Suprapubic skin (tissue), 4 donors: ENCODE data around the gene BRD9. TPM values are rescaled to one million over a fixed set of nuclear protein-coding genes. Genes with fewer than 3 reads are reported as not detected.

Experiments used
- DNase-seq, 2 donors: peaks; one replicate each; pipeline ENCODE4 v3.0.0-alpha.2; 2019; ENCODE audit warnings: low spot score in 2 of 2
- H3K27ac ChIP-seq: fragments of 200-600 bp; sonication (generic); one replicate; pipeline ENCODE4 v1.5.1; 2019
- H3K27me3 ChIP-seq: fragments of 200-600 bp; sonication (generic); one replicate; pipeline ENCODE4 v1.5.1; 2019
- H3K36me3 ChIP-seq: fragments of 200-600 bp; sonication (generic); one replicate; pipeline ENCODE4 v1.5.1; 2019
- H3K4me1 ChIP-seq: fragments of 200-600 bp; sonication (generic); one replicate; pipeline ENCODE4 v1.5.1; 2019
- H3K4me3 ChIP-seq: fragments of 200-600 bp; sonication (generic); one replicate; pipeline ENCODE4 v1.5.1; 2019; ENCODE audit warnings: mild to moderate bottlenecking
- H3K9me3 ChIP-seq: fragments of 200-600 bp; sonication (generic); one replicate; pipeline ENCODE4 v1.5.1; 2019
- EP300 ChIP-seq: sonication (generic); formaldehyde crosslinking; IDR thresholded peaks from one replicate; pipeline ENCODE4 v1.6.1; 2017; ENCODE audit warnings: antibody characterized with exemption
- POLR2A ChIP-seq, 2 donors: fragments of 450-650 bp; IDR thresholded peaks; one replicate each; pipeline ENCODE4 v1.6.1; 2017; ENCODE audit warnings: antibody characterized with exemption in 2 of 2, mild to moderate bottlenecking in 2 of 2, moderate library complexity in 2 of 2
- POLR2AphosphoS5 ChIP-seq, 3 donors: sonication (generic); formaldehyde crosslinking; IDR thresholded peaks; one replicate each; pipeline ENCODE4 v1.6.1; 2017; ENCODE audit warnings: antibody characterized with exemption in 3 of 3
- WGBS: methylation state at CpG from one replicate; pipeline ENCODE4 v1.1.5; 2018; 5-methylcytosine and 5-hydroxymethylcytosine counted together
- total RNA-seq, 4 donors: library from RNA; depleted of rRNA; stranded (reverse); fragments of >200 nt; gene quantifications; one replicate each; pipeline ENCODE4 v1.1.0, GENCODE V29; 2016
- TF ChIP-seq, protein P1 (sequence below), 2 donors: fragments of 200-600 bp in 1 of 2; fragments of 450-650 bp in 1 of 2; sonication (generic) in 1 of 2; IDR thresholded peaks; one replicate each; pipeline ENCODE4 v1.5.1; 2016 to 2019; ENCODE audit warnings: antibody characterized with exemption in 2 of 2, mild to moderate bottlenecking in 1 of 2, moderate library complexity in 1 of 2

The BRD9 gene
- total RNA-seq, 4 donors from 2014 or later: 25.2 to 73.0 (median 38.8) TPM

DNA sequence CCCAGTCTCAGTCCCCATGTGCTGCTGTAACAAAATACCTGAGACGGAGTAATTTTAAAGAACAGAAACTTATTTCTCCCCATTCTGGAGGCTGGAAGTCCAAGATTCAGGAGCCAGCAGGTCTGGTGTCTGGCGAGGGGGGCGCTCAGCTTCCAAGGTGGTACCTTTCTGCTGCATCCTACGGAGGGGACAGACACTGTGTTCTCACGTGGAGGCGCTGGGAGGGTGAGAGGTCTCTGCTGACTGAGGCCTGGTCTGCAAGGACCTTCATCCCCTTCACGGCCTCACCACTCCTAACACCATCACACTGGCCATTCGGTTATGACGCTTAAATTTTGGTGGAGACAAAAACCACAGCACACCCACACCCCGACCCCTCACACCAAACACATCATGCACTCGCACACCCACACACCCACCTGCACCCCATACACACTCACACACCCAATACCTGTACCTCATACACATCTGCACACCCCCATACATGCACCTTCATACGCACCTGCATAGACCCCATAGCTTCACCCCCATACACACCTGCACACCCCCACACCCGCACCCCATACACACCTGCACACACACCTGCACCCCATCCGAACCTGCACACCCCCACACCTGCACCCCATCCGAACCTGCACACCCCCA lies 32.0 kb downstream of the BRD9 start:
- H3K27ac ChIP-seq: no peak overlapping the region
- WGBS: 97% methylated on average over 15 of the region's 15 CpGs
- no peak overlapping the region for H3K4me3 ChIP-seq
- no peaks in the 10 kb centered on the region for H3K27me3 ChIP-seq
- H3K36me3 ChIP-seq: peaks cover 54% of the 10 kb centered on the region
- no peaks in the 10 kb centered on the region for H3K4me1 ChIP-seq
- TF ChIP-seq EP300 (no peak), POLR2AphosphoS5 (IDR thresholded peaks at IDR 0.05) (no peak), POLR2A (IDR thresholded peaks at IDR 0.05) (no peak)
- TF ChIP-seq, protein P1, sequence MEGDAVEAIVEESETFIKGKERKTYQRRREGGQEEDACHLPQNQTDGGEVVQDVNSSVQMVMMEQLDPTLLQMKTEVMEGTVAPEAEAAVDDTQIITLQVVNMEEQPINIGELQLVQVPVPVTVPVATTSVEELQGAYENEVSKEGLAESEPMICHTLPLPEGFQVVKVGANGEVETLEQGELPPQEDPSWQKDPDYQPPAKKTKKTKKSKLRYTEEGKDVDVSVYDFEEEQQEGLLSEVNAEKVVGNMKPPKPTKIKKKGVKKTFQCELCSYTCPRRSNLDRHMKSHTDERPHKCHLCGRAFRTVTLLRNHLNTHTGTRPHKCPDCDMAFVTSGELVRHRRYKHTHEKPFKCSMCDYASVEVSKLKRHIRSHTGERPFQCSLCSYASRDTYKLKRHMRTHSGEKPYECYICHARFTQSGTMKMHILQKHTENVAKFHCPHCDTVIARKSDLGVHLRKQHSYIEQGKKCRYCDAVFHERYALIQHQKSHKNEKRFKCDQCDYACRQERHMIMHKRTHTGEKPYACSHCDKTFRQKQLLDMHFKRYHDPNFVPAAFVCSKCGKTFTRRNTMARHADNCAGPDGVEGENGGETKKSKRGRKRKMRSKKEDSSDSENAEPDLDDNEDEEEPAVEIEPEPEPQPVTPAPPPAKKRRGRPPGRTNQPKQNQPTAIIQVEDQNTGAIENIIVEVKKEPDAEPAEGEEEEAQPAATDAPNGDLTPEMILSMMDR (IDR thresholded peaks at IDR 0.05): no peak
- H3K9me3 ChIP-seq: no peaks in the 10 kb centered on the region
- DNase-seq: no peak

DNA sequence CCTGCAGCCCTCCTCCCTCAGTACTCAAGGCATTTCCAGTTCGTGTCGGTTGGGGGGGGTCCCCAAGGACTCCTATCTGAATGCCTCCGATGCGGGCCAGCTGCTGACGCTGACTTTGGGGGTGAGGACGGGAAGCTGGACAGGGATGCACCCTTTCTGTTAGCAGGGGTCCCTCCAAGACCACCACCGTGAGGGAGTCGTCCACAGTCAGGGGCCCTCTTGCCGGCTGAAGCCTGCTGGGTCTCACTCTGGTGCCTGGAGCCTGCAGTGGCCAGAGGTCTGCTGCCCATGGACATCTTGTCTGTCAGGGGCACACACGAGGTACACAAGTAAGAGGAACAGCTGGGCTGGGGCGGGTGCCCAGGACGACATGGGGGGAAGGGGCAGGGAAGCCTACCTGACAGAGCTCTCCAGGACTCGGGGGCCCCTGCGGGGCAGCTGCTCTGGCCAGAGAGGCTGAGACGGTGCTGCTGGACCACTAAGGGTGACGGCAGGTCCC lies 32.8 kb downstream of the BRD9 start:
- peaks cover 4% of the 10 kb centered on the region for H3K27me3 ChIP-seq
- peaks cover 46% of the 10 kb centered on the region for H3K36me3 ChIP-seq
- no peaks in the 10 kb centered on the region for H3K4me1 ChIP-seq
- no peaks in the 10 kb centered on the region for H3K9me3 ChIP-seq
- DNase-seq: no peak
- WGBS: 77% methylated on average over 7 of the region's 16 CpGs
- no peak overlapping the region for H3K4me3 ChIP-seq
- no peak overlapping the region for H3K27ac ChIP-seq
- TF ChIP-seq, protein P1 (IDR thresholded peaks at IDR 0.05): no peak
- no peak for TF ChIP-seq POLR2A (IDR thresholded peaks at IDR 0.05)
- TF ChIP-seq POLR2AphosphoS5 (IDR thresholded peaks at IDR 0.05): no peak
- no peak for TF ChIP-seq EP300

- peaks cover 41% of the 10 kb centered on the region for H3K36me3 ChIP-seq
- WGBS: 79% methylated on average over 10 of the region's 16 CpGs
- no peak for TF ChIP-seq POLR2A (IDR thresholded peaks at IDR 0.05)
- no peak for TF ChIP-seq EP300
- no peak for TF ChIP-seq POLR2AphosphoS5 (IDR thresholded peaks at IDR 0.05)
- TF ChIP-seq, protein P1 (IDR thresholded peaks at IDR 0.05): no peak
- no peak for DNase-seq
- no peaks in the 10 kb centered on the region for H3K9me3 ChIP-seq
- H3K27ac ChIP-seq: no peak overlapping the region
- no peak overlapping the region for H3K4me3 ChIP-seq
- peaks cover 9% of the 10 kb centered on the region for H3K27me3 ChIP-seq
- H3K4me1 ChIP-seq: no peaks in the 10 kb centered on the region
Measured at GRCh38 chr5:859391-859790, 33.2 kb downstream of the BRD9 start.

DNA sequence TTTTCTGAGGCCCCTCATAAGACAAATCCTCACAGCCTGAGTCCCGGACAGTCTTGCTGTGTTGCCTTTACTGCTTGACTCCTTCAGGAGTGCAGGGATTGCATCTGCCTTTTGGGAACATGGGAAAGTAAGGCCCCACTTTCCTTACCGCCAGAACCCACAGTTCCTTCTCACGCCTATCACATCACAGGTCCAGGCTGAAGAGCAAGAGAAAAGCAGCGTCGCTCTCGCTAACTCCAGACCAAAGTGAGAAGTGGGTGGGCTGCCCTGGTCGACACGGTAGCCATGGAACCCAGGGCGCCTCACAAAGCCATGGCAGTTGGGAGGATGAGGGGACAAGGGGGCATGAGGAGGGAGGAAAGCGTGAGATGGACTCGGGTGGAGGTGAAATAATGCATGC lies 33.9 kb downstream of the BRD9 start:
- WGBS: 84% methylated on average over 11 of the region's 11 CpGs

More for the DNA sequence above, 33.9 kb downstream of the BRD9 start:
- Histone ChIP-seq H3K27ac (no peak overlapping the region), H3K36me3 (peaks cover 35% of the 10 kb centered on the region), H3K9me3 (no peaks in the 10 kb centered on the region), H3K27me3 (peaks cover 15% of the 10 kb centered on the region), H3K4me3 (no peak overlapping the region), H3K4me1 (no peaks in the 10 kb centered on the region)
- no peak for DNase-seq
- TF ChIP-seq POLR2AphosphoS5 (IDR thresholded peaks at IDR 0.05) (no peak), EP300 (no peak), POLR2A (IDR thresholded peaks at IDR 0.05) (no peak)
- TF ChIP-seq, protein P1 (IDR thresholded peaks at IDR 0.05): no peak
